ENCODE data around the gene PHLDA3. TPM values are rescaled to one million over a fixed set of nuclear protein-coding genes. Genes with fewer than 3 reads are reported as not detected.

The PHLDA3 gene
- total and polyA plus RNA-seq, 2 of the 13 experiments (the other 11 are each of a cell fraction or from before 2014, with no cell fraction given), result 16.7 to 33.6 TPM

- TF ChIP-seq HIC2 (CRISPR knock-in tag; IDR thresholded peaks at IDR 0.05; ENCODE audit: low read depth) (no peak), ZNF335 (CRISPR knock-in tag; IDR thresholded peaks at IDR 0.05) (no peak), TRIM24 (CRISPR knock-in tag; IDR thresholded peaks at IDR 0.05) (no peak), MYPOP (CRISPR knock-in tag; IDR thresholded peaks at IDR 0.05) (no peak)
Observed at GRCh38 chr1:201490708-201491131, 21.7 kb upstream of the PHLDA3 start (continued).

GRCh38 chr1:201489643-201490261, 20.8 kb upstream of the PHLDA3 start:
- Histone ChIP-seq H3K36me3 (replicated peaks in 1 of 2; ENCODE audit: control insufficient read depth in 1 of 2, insufficient read depth in 2 of 2, low read length in 2 of 2) (peaks cover 8 to 15% of the 10 kb centered on the region in 2 experiments; a peak in 2 of 5 replicates), H3K27ac (ENCODE audit: extremely low read length, insufficient read depth, low read length) (no peak overlapping the region), H3K9ac (ENCODE audit: insufficient read depth, low read depth, low read length) (no peak overlapping the region), H3K79me2 (ENCODE audit: insufficient read depth, low read length) (no peaks in the 10 kb centered on the region), H3K4me1 (ENCODE audit: insufficient read depth, low read length) (peaks cover 14% of the 10 kb centered on the region), H2AFZ (ENCODE audit: low read length) (no peak overlapping the region), H3K27me3 (ENCODE audit: control insufficient read depth in 1 of 2, insufficient read depth in 2 of 2, low read length in 2 of 2) (no peaks in the 10 kb centered on the region), H3K9me3 (ENCODE audit: low read length) (no peaks in the 10 kb centered on the region), H3K4me3 (replicated peaks in 1 of 3; ENCODE audit: insufficient read depth in 1 of 3, low read depth in 2 of 3, low read length in 3 of 3) (no peak overlapping the region), H4K20me1 (ENCODE audit: insufficient read depth, low read length) (no peaks in the 10 kb centered on the region), H3K4me2 (ENCODE audit: low read depth, low read length) (no peak overlapping the region)
- ATAC-seq (no peak), DNase-seq (ENCODE audit: low spot score) (no peak), FAIRE-seq (no peak)
- WGBS (ENCODE audit: low lambda C conversion rate), result 97% methylated on average over 6 of the region's 6 CpGs
- ChIA-PET CTCF (ENCODE audit: low intra/inter-chr PET ratio, low total read pairs) (no interaction called here), POLR2A (no interaction called here)
- BruUV-seq (replicated peaks), result no TSS peak
- intact Hi-C loops (cut with micrococcal nuclease; ENCODE audit: unreplicated experiment), result no loop called here
- in situ Hi-C loops (cut with HindIII; ENCODE audit: extremely low pct_ligation_motif_present, low pct_unique_long_range_greater_than_20kb), result no loop called here
- TF ChIP-seq ZNF83 (CRISPR knock-in tag; IDR thresholded peaks at IDR 0.05; ENCODE audit: borderline replicate concordance) (no peak), RNF219 (CRISPR knock-in tag; IDR thresholded peaks at IDR 0.05) (no peak), ZIK1 (CRISPR knock-in tag; IDR thresholded peaks at IDR 0.05; ENCODE audit: borderline replicate concordance, low read depth) (no peak), AGO2 (optimal IDR thresholded peaks at IDR 0.05; ENCODE audit: low read depth, low read length) (no peak), RNF2 (conservative IDR thresholded peaks at IDR 0.05; ENCODE audit: low read depth) (no peak), DBP (CRISPR knock-in tag; IDR thresholded peaks at IDR 0.05; ENCODE audit: not compliant biosample characterization) (no peak), ZBTB49 (CRISPR knock-in tag; IDR thresholded peaks at IDR 0.05; ENCODE audit: borderline replicate concordance) (no peak), ZNF850 (CRISPR knock-in tag; conservative IDR thresholded peaks at IDR 0.05) (no peak)
